Endodermal cell (in vitro differentiated cells): ENCODE measurements around the gene MRPL41. TPM values are rescaled to one million over a fixed set of nuclear protein-coding genes. Genes with fewer than 3 reads are reported as not detected.
"Not testable (repeated sequence)": the region's sequence is repeated elsewhere in the genome, so short reads cannot be mapped to it uniquely, and the experiment has no call there.

Experiments
- DNase-seq: peaks from one replicate; pipeline ENCODE4 v3.0.0-alpha.2; 2017
- H3K27ac ChIP-seq: 2 replicates; pipeline ENCODE4 v1.5.1; 2013; ENCODE audit warnings: mild to moderate bottlenecking, low read depth, low read length, moderate library complexity
- H3K27me3 ChIP-seq: 2 replicates; pipeline ENCODE4 v1.6.1; 2013; ENCODE audit warnings: mild to moderate bottlenecking, low read length, moderate library complexity; ENCODE audit not compliant: insufficient read depth, control insufficient read depth, poor library complexity, severe bottlenecking
- H3K36me3 ChIP-seq: 2 replicates; pipeline ENCODE4 v1.7.0; 2013; ENCODE audit warnings: mild to moderate bottlenecking, low read length, moderate library complexity; ENCODE audit not compliant: control insufficient read depth, insufficient read depth
- H3K4me1 ChIP-seq: one replicate; pipeline ENCODE4 v1.7.0; 2013; ENCODE audit warnings: low read length; ENCODE audit not compliant: control insufficient read depth, insufficient read depth
- H3K4me3 ChIP-seq: 2 replicates; pipeline ENCODE4 v1.5.1; 2013; ENCODE audit warnings: mild to moderate bottlenecking, low read length, moderate library complexity
- H3K9ac ChIP-seq: 2 replicates; pipeline ENCODE4 v1.6.1; 2013; ENCODE audit warnings: mild to moderate bottlenecking, low read length, moderate library complexity; ENCODE audit not compliant: poor library complexity, severe bottlenecking; ENCODE audit errors: extremely low read depth
- H3K9me3 ChIP-seq: 2 replicates; pipeline ENCODE4 v1.6.1; 2013; ENCODE audit warnings: mild to moderate bottlenecking, low read length, moderate library complexity; ENCODE audit not compliant: control insufficient read depth
- H3K27ac Mint-ChIP-seq: 2 replicates; pipeline ENCODE4 v1.8.0; 2020; ENCODE audit warnings: mixed read lengths
- H3K27me3 Mint-ChIP-seq: 2 replicates; pipeline ENCODE4 v1.8.0; 2021; ENCODE audit warnings: mild to moderate bottlenecking, mixed read lengths; ENCODE audit not compliant: insufficient read depth
- H3K36me3 Mint-ChIP-seq: 2 replicates; pipeline ENCODE4 v1.8.0; 2020; ENCODE audit warnings: low read depth, mixed read lengths
- H3K4me1 Mint-ChIP-seq: 2 replicates; pipeline ENCODE4 v1.8.0; 2020; ENCODE audit warnings: mixed read lengths
- H3K4me3 Mint-ChIP-seq: 2 replicates; pipeline ENCODE4 v1.8.0; 2020; ENCODE audit warnings: mild to moderate bottlenecking, moderate library complexity, mixed read lengths
- H3K9me3 Mint-ChIP-seq: 2 replicates; pipeline ENCODE4 v1.8.0; 2020; ENCODE audit warnings: mild to moderate bottlenecking, mixed read lengths
- WGBS, 2 experiments: methylation state at CpG; one replicate each; pipeline versions ENCODE4 v1.1.5 to v1.1.7; 2013; ENCODE audit warnings: missing lambda C conversion rate in 2 of 2, mixed read lengths in 1 of 2; ENCODE audit not compliant: insufficient coverage in 1 of 2, insufficient read length in 1 of 2; 5-methylcytosine and 5-hydroxymethylcytosine counted together
- total RNA-seq, 2 donors: library from RNA; stranded (reverse); fragmentation: NEBNext Ultra II Directional in 1 of 2; extraction: Animal tissue kit (Norgen Biotek cat#: 25700) in 1 of 2; gene quantifications; 2 replicates in 1 of 2; 3 replicates in 1 of 2; pipeline ENCODE4 v1.2.1, GENCODE V29; 2021
- TF ChIP-seq, protein P1 (sequence below): fragments of 200-600 bp; sonication (generic); conservative IDR thresholded peaks from 2 replicates; pipeline ENCODE4 v1.5.0; 2021; ENCODE audit warnings: antibody characterized with exemption, mild to moderate bottlenecking

The MRPL41 gene
- total RNA-seq, 2 donors from 2014 or later = 43.7 to 49.6 TPM

DNA sequence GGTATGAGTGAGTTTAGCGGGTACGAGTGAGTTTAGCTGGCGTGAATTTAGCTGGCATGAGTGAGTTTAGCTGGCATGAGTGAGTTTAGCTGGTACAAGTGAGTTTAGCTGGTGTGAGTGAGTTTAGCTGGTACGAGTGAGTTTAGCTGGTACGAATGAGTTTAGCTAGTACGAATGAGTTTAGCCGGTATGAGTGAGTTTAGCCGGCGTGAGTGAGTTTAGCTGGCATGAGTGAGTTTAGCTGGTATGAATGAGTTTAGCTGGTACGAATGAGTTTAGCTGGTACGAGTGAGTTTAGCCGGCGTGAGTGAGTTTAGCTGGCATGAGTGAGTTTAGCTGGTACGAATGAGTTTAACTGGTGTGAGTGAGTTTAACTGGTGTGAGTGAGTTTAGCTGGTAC is 42.5 kb upstream of the MRPL41 start:
- no peaks in the 10 kb centered on the region for H3K36me3 Mint-ChIP-seq
- TF ChIP-seq, protein P1, sequence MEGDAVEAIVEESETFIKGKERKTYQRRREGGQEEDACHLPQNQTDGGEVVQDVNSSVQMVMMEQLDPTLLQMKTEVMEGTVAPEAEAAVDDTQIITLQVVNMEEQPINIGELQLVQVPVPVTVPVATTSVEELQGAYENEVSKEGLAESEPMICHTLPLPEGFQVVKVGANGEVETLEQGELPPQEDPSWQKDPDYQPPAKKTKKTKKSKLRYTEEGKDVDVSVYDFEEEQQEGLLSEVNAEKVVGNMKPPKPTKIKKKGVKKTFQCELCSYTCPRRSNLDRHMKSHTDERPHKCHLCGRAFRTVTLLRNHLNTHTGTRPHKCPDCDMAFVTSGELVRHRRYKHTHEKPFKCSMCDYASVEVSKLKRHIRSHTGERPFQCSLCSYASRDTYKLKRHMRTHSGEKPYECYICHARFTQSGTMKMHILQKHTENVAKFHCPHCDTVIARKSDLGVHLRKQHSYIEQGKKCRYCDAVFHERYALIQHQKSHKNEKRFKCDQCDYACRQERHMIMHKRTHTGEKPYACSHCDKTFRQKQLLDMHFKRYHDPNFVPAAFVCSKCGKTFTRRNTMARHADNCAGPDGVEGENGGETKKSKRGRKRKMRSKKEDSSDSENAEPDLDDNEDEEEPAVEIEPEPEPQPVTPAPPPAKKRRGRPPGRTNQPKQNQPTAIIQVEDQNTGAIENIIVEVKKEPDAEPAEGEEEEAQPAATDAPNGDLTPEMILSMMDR = no peak
- H3K4me3 Mint-ChIP-seq = no peak overlapping the region
- Histone ChIP-seq H3K9ac (no peak overlapping the region), H3K27ac (no peak overlapping the region), H3K4me3 (no peak overlapping the region), H3K36me3 (no peaks in the 10 kb centered on the region), H3K9me3 (no peaks in the 10 kb centered on the region), H3K27me3 (no peaks in the 10 kb centered on the region), H3K4me1 (no peaks in the 10 kb centered on the region)
- no peaks in the 10 kb centered on the region for H3K4me1 Mint-ChIP-seq
- peaks cover 14% of the 10 kb centered on the region for H3K9me3 Mint-ChIP-seq
- WGBS, 2 experiments = 91 to 95% methylated on average over 14 of the region's 14 CpGs
- no peaks in the 10 kb centered on the region for H3K27me3 Mint-ChIP-seq
- H3K27ac Mint-ChIP-seq = no peak overlapping the region
- DNase-seq = no peak

DNA sequence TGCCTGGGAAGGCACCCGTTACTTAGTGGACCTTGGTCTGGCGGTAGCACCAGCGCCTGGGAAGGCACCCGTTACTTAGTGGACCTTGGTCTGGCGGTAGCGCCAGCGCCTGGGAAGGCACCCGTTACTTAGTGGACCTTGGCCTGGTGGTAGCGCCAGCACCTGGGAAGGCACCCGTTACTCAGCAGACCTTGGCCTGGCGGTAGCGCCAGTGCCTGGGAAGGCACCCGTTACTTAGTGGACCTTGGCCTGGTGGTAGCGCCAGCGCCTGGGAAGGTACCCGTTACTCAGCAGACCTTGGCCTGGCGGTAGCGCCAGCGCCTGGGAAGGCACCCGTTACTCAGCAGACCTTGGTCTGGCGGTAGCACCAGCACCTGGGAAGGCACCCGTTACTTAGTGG is 40.6 kb upstream of the MRPL41 start:
- DNase-seq, H3K9ac ChIP-seq, H3K36me3 Mint-ChIP-seq, H3K4me1 ChIP-seq, H3K9me3 ChIP-seq, H3K27me3 ChIP-seq, H3K4me3 ChIP-seq, H3K27ac ChIP-seq, H3K4me3 Mint-ChIP-seq, H3K27me3 Mint-ChIP-seq, H3K27ac Mint-ChIP-seq, H3K36me3 ChIP-seq, H3K4me1 Mint-ChIP-seq: not testable (repeated sequence)
- peaks cover 14% of the 10 kb centered on the region for H3K9me3 Mint-ChIP-seq
- 96 to 98% methylated on average over 18 to 22 of the region's 22 CpGs for whole genome bisulfite sequencing, 2 experiments

DNA sequence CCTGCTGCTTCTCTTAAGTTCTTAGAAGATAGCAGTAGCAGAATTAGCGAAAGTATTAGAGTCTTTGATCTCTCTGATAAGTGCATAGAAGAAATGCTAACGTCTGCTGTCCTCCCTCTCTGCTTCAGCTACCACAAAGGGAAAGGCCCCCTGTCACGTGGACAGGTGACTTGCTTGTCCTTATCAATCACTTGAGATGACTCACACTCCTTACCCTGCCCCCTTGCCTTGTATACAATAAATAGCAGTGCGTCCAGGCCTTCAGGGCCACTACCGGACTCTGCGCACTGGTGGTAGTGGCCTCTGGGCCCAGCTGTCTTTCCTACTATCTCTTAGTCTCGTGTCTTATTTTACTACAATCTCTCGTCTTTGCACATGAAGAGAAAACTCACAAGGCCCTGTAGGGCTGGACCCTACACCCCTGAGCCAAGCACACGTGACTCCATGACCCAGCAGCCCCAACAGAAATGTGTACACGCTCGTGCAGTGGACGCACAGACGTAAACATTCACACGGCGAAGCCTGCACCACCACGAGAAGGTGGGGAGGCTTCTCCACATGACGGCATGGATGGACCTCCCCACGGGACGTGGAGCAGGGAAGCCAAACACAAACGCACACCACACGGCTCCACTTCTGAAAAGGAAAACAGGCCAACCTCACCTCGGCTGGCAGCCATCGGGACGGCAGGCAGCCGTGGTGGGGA is 39.8 kb upstream of the MRPL41 start:
- Mint-ChIP-seq H3K27ac (no peak overlapping the region), H3K27me3 (no peaks in the 10 kb centered on the region), H3K36me3 (no peaks in the 10 kb centered on the region), H3K4me3 (no peak overlapping the region), H3K4me1 (no peaks in the 10 kb centered on the region), H3K9me3 (peaks cover 14% of the 10 kb centered on the region)
- no peak overlapping the region for H3K4me3 ChIP-seq
- H3K27ac ChIP-seq = no peak overlapping the region
- no peaks in the 10 kb centered on the region for H3K4me1 ChIP-seq
- no peak overlapping the region for H3K9ac ChIP-seq
- TF ChIP-seq, protein P1 = no peak
- no peaks in the 10 kb centered on the region for H3K36me3 ChIP-seq
- WGBS, 2 experiments = 92% methylated on average over 25 of the region's 25 CpGs
- H3K27me3 ChIP-seq = no peaks in the 10 kb centered on the region
- DNase-seq = no peak
- no peaks in the 10 kb centered on the region for H3K9me3 ChIP-seq

DNA sequence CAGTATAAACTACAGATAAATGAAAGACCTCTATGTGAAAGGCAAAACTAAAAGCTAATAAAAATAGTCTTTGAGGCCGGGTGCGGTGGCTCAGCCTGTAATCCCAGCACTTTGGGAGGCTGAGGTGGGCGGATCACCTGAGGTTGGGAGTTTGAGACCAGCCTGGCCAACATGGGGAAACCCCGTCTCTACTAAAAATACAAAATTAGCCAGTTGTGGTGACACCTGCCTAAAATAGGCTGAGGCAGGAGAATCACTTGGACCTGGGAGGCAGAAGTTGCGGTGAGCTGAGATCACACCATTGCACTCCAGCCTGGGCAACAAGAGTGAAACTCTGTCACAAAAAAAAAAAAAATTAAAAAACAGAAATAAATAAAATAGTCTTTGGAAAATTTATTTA is 38.5 kb upstream of the MRPL41 start:
- H3K4me3 ChIP-seq, H3K27me3 Mint-ChIP-seq, H3K27ac ChIP-seq, DNase-seq, H3K27me3 ChIP-seq, H3K9me3 ChIP-seq, H3K9ac ChIP-seq, H3K4me1 ChIP-seq, H3K36me3 ChIP-seq, H3K4me1 Mint-ChIP-seq, H3K27ac Mint-ChIP-seq, H3K4me3 Mint-ChIP-seq, H3K36me3 Mint-ChIP-seq: not testable (repeated sequence)
- peaks cover 14% of the 10 kb centered on the region for H3K9me3 Mint-ChIP-seq
- WGBS, 2 experiments = 89 to 100% methylated on average over 3 to 5 of the region's 5 CpGs

DNA sequence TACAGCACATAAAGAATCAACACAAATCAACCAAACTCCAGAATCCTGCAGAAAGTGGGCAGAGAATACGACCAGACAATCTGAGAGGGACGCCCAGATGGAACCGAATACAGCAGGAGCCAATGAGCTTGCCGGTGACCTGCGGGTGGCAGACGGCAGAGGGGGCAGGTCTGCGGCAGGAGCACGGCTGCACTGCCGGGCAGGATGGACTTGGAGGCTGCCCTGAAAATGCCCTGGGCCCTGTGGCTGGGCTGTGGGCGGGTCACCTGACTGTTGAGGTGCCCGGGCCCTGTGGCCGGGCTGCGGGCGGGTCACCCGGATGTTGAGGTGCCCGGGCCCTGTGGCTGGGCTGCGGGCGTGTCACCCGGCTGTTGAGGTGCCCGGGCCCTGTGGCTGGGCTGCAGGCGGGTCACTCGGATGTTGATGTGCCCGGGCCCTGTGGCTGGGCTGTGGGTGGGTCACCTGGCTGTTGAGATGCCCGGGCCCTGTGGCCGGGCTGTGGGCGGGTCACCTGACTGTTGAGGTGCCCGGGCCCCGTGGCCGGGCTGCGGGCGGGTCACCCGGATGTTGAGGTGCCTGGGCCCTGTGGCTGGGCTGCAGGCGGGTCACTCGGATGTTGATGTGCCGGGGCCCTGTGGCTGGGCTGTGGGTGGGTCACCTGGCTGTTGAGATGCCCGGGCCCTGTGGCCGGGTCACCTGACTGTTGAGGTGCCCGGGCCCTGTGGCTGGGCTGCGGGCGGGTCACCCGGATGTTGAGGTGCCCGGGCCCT is 37.7 kb upstream of the MRPL41 start:
- not testable (repeated sequence) for H3K9me3 ChIP-seq, H3K27me3 ChIP-seq, H3K4me1 Mint-ChIP-seq, H3K36me3 ChIP-seq, H3K4me3 ChIP-seq, H3K9ac ChIP-seq, H3K36me3 Mint-ChIP-seq, H3K27ac Mint-ChIP-seq, H3K4me1 ChIP-seq, DNase-seq, H3K27me3 Mint-ChIP-seq, H3K27ac ChIP-seq, H3K4me3 Mint-ChIP-seq
- WGBS, 2 experiments = 88 to 90% methylated on average over 10 to 42 of the region's 42 CpGs
- H3K9me3 Mint-ChIP-seq = peaks cover 14% of the 10 kb centered on the region
